OCI-LY1 (cell line): Measurements from ENCODE around the gene UMAD1.

Experiments used
- H2AFZ ChIP-seq: fragments of 200-600 bp; sonication (generic), shearing (Covaris generic); 2 replicates; pipeline ENCODE4 v1.6.0; 2014; ENCODE audit warnings: antibody characterized with exemption, mild to moderate bottlenecking, low read length
- H3F3A ChIP-seq: fragments of 200-600 bp; sonication (generic), shearing (Covaris generic); 2 replicates; pipeline ENCODE4 v1.6.0; 2014; ENCODE audit warnings: mild to moderate bottlenecking, antibody characterized with exemption, low read length, moderate library complexity; ENCODE audit not compliant: insufficient read depth
- H3K27ac ChIP-seq: fragments of 200-600 bp; sonication (generic); 2 replicates; pipeline ENCODE4 v1.5.1; 2014; ENCODE audit warnings: low read length, mixed run types, mild to moderate bottlenecking, low read depth; ENCODE audit not compliant: poor library complexity, severe bottlenecking
- H3K27me3 ChIP-seq: fragments of 200-600 bp; sonication (generic); 2 replicates; pipeline ENCODE4 v1.6.0; 2014; ENCODE audit warnings: antibody characterized with exemption, mild to moderate bottlenecking, low read length, moderate library complexity; ENCODE audit not compliant: insufficient read depth
- H3K36me3 ChIP-seq: fragments of 200-600 bp; sonication (generic); 2 replicates; pipeline ENCODE4 v1.6.1; 2014; ENCODE audit warnings: mild to moderate bottlenecking, antibody characterized with exemption, low read length, moderate library complexity, mixed read lengths; ENCODE audit not compliant: insufficient read depth
- H3K4me1 ChIP-seq: fragments of 200-600 bp; sonication (generic); 2 replicates; pipeline ENCODE4 v1.5.1; 2014; ENCODE audit warnings: mild to moderate bottlenecking, low read length, moderate library complexity; ENCODE audit not compliant: insufficient read depth, severe bottlenecking
- H3K4me2 ChIP-seq: fragments of 200-600 bp; sonication (generic), shearing (Covaris generic); 2 replicates; pipeline ENCODE4 v1.6.1; 2014; ENCODE audit warnings: low read length
- H3K4me3 ChIP-seq: fragments of 200-600 bp; sonication (generic); 2 replicates; pipeline ENCODE4 v1.5.1; 2014; ENCODE audit warnings: low read length, low read depth, mild to moderate bottlenecking, mixed read lengths; ENCODE audit not compliant: poor library complexity, severe bottlenecking
- H3K79me2 ChIP-seq: fragments of 200-600 bp; shearing (Covaris generic); 2 replicates; pipeline ENCODE4 v1.6.1; 2016; ENCODE audit warnings: mixed run types, low read length, mixed read lengths; ENCODE audit not compliant: insufficient read depth
- H3K9ac ChIP-seq: fragments of 200-600 bp; sonication (generic), shearing (Covaris generic); 2 replicates; pipeline ENCODE4 v1.6.1; 2014; ENCODE audit warnings: mild to moderate bottlenecking, low read length, mixed read lengths
- H3K9me2 ChIP-seq: fragments of 200-600 bp; sonication (generic), shearing (Covaris generic); 2 replicates; pipeline ENCODE4 v1.6.1; 2014; ENCODE audit warnings: low read depth, mild to moderate bottlenecking, low read length, mixed read lengths
- H3K9me3 ChIP-seq: fragments of 200-600 bp; shearing (Covaris generic); 2 replicates; pipeline ENCODE4 v1.6.1; 2014; ENCODE audit warnings: low read length, mixed read lengths
- H4K20me1 ChIP-seq: fragments of 200-600 bp; sonication (generic), shearing (Covaris generic); 2 replicates; pipeline ENCODE4 v1.6.0; 2016; ENCODE audit warnings: mild to moderate bottlenecking, low read length; ENCODE audit not compliant: insufficient read depth
- CTCF ChIP-seq: fragments of 200-600 bp; sonication (generic), shearing (Covaris generic); IDR thresholded peaks from 2 replicates; pipeline ENCODE4 v1.5.1; 2017; ENCODE audit warnings: mild to moderate bottlenecking, antibody characterized with exemption, low read length, moderate library complexity, mixed read lengths
- EZH2 ChIP-seq: fragments of 200-600 bp; sonication (generic), shearing (Covaris generic); IDR thresholded peaks from 2 replicates; pipeline ENCODE4 v1.8.0; 2017; ENCODE audit warnings: borderline replicate concordance, mixed run types, mild to moderate bottlenecking, antibody characterized with exemption, low read length, moderate library complexity, mixed read lengths

UMAD1 gene

GRCh38 chr7:7851991-7852390 is 211.4 kb downstream of the UMAD1 start:
- 0 out of 2 replicates have a peak, but pooled peaks cover 9% of the 10 kb centered on the region for H3K9me3 ChIP-seq
- no peak overlapping the region for H2AFZ ChIP-seq
- no peaks in the 10 kb centered on the region for H4K20me1 ChIP-seq
- H3K9me2 ChIP-seq: no peaks in the 10 kb centered on the region
- no peaks in the 10 kb centered on the region for H3K79me2 ChIP-seq
- H3K4me3 ChIP-seq: no peak overlapping the region
- H3F3A ChIP-seq: no peaks in the 10 kb centered on the region
- H3K27ac ChIP-seq: no peak overlapping the region
- no peaks in the 10 kb centered on the region for H3K27me3 ChIP-seq
- H3K9ac ChIP-seq: no peak overlapping the region
- no peaks in the 10 kb centered on the region for H3K36me3 ChIP-seq
- no peak overlapping the region for H3K4me2 ChIP-seq
- TF ChIP-seq EZH2 (no peak), CTCF (no peak)
- H3K4me1 ChIP-seq: peaks cover 6% of the 10 kb centered on the region

DNA sequence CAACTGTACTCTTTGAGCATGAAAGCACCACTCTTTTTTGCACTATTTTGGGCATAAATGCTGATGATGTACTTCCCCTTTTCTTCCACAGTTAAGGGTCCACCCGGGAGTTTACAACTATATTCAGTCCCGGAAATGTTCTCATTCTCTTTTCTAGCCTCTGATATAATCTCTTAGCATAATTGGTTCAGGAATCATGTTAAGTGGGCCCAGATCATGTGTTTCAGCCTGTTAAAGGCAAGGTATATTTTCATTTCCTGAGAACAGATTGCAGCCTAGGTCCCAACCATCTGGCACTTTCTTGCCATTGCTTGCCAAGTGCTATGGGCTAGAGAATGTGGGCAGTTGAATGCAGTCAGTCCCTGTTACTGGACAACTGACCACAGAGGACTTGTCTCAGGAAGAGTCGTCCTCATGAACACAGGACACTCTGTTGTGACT is 216.6 kb downstream of the UMAD1 start:
- no peaks in the 10 kb centered on the region for H3K9me2 ChIP-seq

GRCh38 chr7:7858559-7858958 is 218.0 kb downstream of the UMAD1 start:
- Histone ChIP-seq H4K20me1 (no peaks in the 10 kb centered on the region), H3K9me2 (no peaks in the 10 kb centered on the region), H3K9ac (no peak overlapping the region; the same call in 1 of the 2 replicates), H3K9me3 (0 out of 2 replicates have a peak, but pooled peaks cover 9% of the 10 kb centered on the region), H2AFZ (peak overlapping the region; percentile 20; the same call in 1 of the 2 replicates), H3K79me2 (no peaks in the 10 kb centered on the region), H3F3A (no peaks in the 10 kb centered on the region), H3K4me1 (peaks cover 44% of the 10 kb centered on the region), H3K36me3 (no peaks in the 10 kb centered on the region), H3K27me3 (no peaks in the 10 kb centered on the region), H3K27ac (peak overlapping the region; percentile 76), H3K4me2 (peak overlapping the region; percentile 52), H3K4me3 (peak overlapping the region; percentile 30)
- TF ChIP-seq EZH2 (no peak), CTCF (no peak)

More for the DNA sequence above, 216.6 kb downstream of the UMAD1 start:
- H3F3A ChIP-seq: no peaks in the 10 kb centered on the region
- 0 out of 2 replicates have a peak, but pooled peaks cover 9% of the 10 kb centered on the region for H3K9me3 ChIP-seq
- no peaks in the 10 kb centered on the region for H3K36me3 ChIP-seq
- no peak for TF ChIP-seq CTCF
- no peak for TF ChIP-seq EZH2
- H3K79me2 ChIP-seq: no peaks in the 10 kb centered on the region
- peak overlapping the region; percentile 35; the same call in 1 of the 2 replicates for H3K4me2 ChIP-seq
- H3K27ac ChIP-seq: peak overlapping the region; percentile 76
- H3K4me3 ChIP-seq: no peak overlapping the region
- no peak overlapping the region for H3K9ac ChIP-seq
- H3K4me1 ChIP-seq: peaks cover 40% of the 10 kb centered on the region
- H3K27me3 ChIP-seq: no peaks in the 10 kb centered on the region
- H2AFZ ChIP-seq: no peak overlapping the region
- no peaks in the 10 kb centered on the region for H4K20me1 ChIP-seq
